HG03108 (cell line): ENCODE measurements around the gene SLC39A6.
A peak's percentile ranks its signal among the peaks of the same experiment; 100 is the strongest.
"Not testable (repeated sequence)": the region's sequence is repeated elsewhere in the genome, so short reads cannot be mapped to it uniquely, and the experiment has no call there.

Experiments used
- ATAC-seq: cut with Tn5 transposase; IDR thresholded peaks from one replicate; pipeline ENCODE4 v1.9.1; 2021; ENCODE audit warnings: moderate library complexity; ENCODE audit not compliant: unreplicated experiment

SLC39A6 gene

DNA sequence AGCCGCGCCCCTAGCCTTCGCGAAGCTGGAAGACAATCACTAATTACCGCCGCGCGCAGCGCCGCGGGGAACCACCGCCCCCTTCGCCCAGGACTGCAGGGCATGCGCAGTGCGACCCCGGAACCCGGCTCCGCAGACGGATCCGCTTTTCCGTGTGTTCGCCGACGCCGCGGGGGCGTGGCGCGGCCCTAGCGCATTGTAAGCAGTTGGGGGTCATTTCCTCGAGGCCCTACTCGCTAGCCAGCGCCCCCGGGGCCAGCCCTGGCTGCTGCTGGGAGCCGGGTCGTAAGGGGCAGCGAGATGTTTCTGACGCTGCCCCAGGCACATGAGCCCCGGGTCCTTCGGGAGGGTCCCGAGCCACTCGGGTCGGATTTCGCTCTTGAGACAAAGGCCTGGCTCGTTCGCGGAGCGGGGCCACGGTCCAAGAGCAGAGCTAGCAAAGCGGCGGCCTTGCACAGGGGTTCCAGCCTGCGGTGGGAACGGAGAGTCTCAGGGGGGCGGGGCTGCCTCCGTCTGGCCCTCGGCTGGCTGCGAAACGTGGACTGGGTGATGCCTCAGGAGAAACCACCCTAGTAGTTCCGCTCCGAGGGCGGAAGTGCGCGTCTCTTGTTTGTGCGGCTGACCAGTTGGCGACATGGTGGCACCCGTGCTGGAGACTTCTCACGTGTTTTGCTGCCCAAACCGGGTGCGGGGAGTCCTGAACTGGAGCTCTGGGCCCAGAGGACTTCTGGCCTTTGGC is at the start of gene SLC39A6, which contains the start of gene ELP2:
TSS of gene SLC39A6 (minus strand) at position 41 of the 739 bp plus-strand sequence. CDS start 2,333 bp downstream, outside the sequence.
TSS of gene ELP2 (plus strand) at position 600 of the 739 bp plus-strand sequence. CDS start at position 635, 35 bp downstream.
- peak; percentile 87 for ATAC-seq

- ATAC-seq = no peak
Measured at GRCh38 chr18:36177913-36178312, 48.8 kb upstream of the SLC39A6 start.

DNA sequence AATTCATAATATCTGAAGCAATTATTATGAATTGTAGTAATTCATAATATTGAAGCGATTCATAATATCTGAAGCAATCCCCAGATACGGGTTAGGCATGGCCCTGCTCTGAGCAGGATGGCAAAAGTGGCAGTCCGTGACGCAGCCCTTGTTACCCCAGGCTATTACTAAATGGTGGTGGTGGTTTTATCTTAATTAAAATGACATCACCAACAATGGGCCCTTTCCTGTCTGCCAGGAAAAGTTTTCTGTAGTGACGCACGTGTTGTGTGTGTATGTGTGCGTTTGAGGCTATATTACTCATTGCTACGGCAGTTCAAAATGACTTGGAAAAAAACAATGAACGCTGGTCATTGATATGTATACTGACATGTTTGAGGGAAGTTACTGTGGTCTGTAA is 47.6 kb upstream of the SLC39A6 start:
- no peak for ATAC-seq

DNA sequence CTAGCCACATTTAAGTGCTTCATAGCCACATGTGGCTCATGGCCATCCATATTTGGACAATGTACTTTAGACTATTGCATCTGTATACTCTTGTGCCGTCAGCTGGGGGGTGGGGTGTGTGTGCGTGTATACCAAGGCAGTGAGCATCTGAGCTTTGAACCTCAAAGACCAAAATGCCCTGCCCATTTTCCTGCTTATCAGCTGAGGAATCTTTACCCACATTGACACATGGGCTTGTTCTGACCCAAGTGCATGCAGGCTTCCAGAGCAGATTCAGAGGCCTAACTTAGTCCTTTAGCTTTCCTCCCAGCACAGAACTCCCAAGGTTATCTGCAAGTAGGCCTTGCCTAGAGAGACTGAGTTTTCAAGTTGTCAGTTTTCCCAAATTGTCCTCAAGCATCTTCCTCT is 47.0 kb upstream of the SLC39A6 start:
- ATAC-seq = no peak

DNA sequence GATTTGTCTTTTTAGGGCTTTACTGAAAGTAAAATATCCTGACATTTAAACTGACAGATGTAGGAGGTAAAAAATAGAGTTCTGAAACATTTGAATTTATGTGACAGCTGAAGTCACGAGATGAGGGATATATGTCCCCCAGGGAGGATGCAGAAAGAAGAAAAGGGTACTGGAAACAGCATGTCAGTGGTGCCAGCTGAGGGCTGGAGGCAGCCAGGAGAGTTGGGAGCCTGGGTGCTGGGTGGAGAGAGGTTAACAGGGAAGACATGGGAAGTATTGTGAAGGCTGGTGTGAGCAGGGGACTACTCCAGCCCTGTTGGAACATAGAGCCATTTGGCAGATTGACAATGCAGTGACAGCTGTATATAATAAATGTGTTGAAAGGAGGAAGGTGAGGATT is 46.3 kb upstream of the SLC39A6 start:
- ATAC-seq = no peak

GRCh38 chr18:36169938-36170337 is 40.8 kb upstream of the SLC39A6 start:
- ATAC-seq = no peak

- ATAC-seq = not testable (repeated sequence)
Measured at GRCh38 chr18:36168296-36168695, 39.2 kb upstream of the SLC39A6 start.

- no peak for ATAC-seq
Measured at GRCh38 chr18:36167692-36168218, 38.6 kb upstream of the SLC39A6 start.

DNA sequence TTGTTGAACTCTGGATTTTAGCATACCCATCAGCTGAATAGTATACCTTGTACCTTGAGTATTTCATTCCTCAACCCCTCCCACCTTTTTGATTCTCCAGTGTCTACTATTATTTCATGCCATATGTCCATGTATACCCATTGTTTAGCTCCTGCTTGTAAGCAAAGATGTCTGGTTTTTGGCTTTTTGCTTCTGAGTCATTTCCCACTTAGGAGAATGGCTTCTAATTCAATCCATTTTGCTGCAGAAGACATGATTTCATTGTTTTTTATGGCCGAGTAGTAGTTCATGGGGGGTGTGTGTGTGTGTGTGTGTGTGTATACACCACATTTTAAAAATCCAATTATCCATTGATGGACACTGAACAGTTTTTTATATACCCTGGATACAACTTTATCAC is 33.8 kb upstream of the SLC39A6 start:
- no peak for ATAC-seq

DNA sequence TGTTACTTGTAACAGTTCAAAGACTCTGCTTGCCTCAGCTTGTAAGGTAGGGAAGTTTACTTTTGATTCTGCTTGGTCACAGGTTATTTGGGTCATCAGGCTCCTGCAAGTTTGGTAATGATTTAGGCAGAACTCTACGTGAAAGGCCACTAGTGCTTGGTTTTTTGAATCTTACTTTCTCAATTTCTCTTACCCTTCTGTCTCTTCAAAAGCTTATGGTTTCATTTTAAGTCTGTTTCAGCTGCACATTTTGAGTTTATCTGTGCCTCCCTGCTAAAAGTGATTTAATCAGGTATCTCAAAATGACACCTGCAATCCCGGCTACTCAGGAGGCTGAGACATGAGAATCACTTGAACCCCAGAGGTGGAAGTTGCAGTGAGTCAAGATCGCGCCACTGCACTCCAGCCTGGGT is 31.8 kb upstream of the SLC39A6 start:
- no peak for ATAC-seq

GRCh38 chr18:36158266-36158867 is 29.2 kb upstream of the SLC39A6 start:
- ATAC-seq = no peak

DNA sequence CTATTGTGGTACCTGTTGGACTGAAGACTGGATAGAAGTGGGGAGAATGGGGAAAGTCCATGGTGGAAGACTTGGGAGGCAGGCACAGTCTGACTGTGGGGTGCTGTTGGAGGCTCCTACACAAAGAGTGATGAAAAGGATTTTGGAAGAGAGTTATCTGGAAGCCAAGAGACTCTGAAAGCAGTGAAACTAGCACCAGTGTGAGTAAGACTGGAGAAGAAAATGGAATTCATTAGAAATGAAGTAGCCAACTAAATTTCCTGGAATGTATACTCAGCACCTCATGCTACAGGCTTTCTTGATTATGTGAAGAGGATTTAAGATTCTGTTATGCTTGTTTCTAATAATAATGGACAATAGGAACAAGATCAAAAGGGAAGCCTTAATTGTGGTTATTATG is 28.3 kb upstream of the SLC39A6 start:
- no peak for ATAC-seq

DNA sequence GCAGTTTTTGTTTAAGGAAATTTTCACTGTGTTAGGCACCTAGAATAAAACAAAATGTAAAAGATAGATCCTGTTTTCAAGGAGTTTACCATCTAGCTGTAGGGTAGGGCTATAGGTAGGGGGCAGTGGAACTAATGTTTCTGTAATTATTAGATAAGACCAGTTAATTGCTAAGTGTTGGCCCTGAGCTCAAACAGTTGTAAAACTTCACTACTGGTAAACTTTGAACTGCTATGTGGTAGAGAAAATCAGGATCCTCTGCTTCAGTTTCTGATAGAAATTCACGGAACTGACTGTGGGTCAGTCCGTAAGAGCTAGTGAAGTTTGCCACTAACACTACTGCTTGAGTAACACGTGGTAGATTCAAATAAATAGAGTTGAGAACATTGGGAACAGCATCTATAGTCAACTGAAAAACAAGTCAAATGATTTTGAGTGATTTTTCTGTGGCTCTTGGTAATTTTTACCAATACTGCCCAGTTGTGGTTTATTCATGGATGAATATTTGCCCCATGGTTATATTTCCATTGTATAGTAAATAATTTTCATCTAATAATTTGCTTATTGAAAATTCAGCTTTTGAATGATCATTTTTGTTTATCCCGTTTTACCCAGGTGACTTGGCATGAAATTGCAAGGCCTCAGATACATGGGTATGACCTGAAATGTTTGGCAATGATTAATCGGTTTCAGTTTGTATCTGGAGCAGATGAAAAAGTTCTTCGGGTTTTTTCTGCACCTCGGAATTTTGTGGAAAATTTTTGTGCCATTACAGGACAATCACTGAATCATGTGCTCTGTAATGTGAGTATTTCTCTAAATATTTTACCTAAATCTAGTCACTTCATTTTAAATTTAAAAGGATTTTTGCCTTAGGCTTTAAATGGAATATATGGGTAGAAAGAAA is 27.0 kb upstream of the SLC39A6 start:
- ATAC-seq = no peak

- ATAC-seq = no peak
Measured at GRCh38 chr18:36153771-36154170, 24.6 kb upstream of the SLC39A6 start.

GRCh38 chr18:36153203-36153602 is 24.1 kb upstream of the SLC39A6 start:
- ATAC-seq = no peak

DNA sequence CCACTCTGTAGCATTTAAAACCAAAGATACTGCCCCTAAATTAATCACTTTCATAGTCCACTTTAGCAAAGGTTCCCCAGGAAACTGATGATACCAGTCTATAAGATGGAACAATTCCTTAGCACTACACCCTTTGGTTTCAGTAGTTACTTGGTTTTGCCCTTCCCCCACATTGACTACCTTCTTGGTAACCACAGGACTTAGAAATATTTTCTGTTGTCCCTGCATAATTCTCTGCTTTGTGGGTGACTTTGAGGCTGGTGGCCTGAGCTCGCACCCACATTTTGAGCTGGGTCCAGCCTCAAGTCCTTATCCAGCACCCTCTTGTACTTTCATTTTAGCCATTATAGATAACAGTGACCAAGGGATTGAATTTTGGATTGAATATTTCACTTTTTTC is 23.6 kb upstream of the SLC39A6 start:
- ATAC-seq = no peak

DNA sequence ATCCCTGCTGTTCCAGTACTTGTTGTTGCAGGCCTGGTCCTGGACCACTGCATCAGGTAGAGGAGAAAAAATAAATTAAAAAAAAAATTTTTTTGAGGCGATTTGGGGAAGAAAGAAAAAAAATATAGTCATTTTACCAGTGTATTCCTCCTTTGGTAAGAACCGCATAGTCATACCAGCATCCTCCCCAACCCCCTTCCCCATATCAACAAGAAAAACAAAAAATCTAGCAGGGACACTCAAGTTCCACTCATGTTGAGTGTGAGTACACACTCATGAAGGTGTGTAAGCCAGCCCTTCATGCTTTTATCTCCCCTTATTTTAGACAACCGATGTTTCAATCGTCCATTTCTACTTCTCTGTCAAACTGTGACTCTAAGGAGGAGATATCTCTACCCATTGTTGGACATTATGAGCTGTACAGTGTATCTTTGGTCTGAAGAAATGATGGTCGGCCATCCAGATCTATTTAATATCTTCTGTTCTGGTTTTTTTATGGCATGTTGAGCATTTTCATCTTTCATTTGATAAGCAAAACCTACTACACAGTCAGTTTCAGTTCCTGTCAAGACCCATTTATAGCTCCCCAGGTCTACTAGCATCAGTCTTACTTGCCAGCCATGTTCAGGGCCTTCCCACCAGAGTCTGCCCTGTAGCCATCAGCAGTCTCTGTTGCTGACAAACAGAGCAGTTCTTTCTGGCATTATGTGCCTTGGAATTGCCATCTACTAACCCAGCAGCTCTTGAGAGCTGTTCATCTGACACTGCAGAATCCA is 20.6 kb upstream of the SLC39A6 start:
- ATAC-seq = peak; percentile 80

GRCh38 chr18:36143391-36143790 is 14.3 kb upstream of the SLC39A6 start:
- no peak for ATAC-seq

- no peak for ATAC-seq
Measured at GRCh38 chr18:36142751-36143150, 13.6 kb upstream of the SLC39A6 start.

DNA sequence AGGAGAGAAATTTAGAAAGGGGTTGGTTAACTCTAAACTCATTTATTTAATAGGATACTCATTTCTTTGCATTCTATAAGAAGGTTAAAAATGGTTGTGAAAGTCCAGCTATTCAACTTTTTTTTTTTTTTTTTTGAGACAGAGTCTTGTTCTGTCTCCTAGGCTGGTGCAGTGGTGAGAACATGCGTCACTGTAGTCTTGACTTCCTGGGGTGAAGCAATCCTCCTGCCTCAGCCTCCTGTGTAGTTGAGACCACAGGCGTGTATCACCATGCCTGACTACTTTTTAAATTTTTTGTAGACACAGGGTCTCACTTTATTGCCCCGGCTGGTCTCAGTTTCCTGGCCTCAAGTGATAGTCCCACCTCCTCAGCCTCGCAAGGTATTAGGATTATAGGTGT is 12.4 kb upstream of the SLC39A6 start:
- ATAC-seq = no peak
